Astrocyte (in vitro differentiated cells and primary cell): ENCODE data around the gene RASL12. TPM values are rescaled to one million over a fixed set of nuclear protein-coding genes. Genes with fewer than 3 reads are reported as not detected.
A peak's percentile ranks its signal among the peaks of the same experiment; 100 is the strongest.

Source experiments
- DNase-seq: peaks from one replicate; pipeline ENCODE4 v3.0.0-alpha.2; 2010; ENCODE audit warnings: low read depth
- FAIRE-seq: peaks from 2 replicates; lab custom pipeline; 2011; peaks lifted over from hg19 to GRCh38; lab: Jason Lieb, UNC
- H2AFZ ChIP-seq: 2 replicates; pipeline ENCODE4 v1.6.0; 2012; ENCODE audit warnings: low read depth, low read length, inconsistent platforms
- H3K27ac ChIP-seq: 2 replicates; pipeline ENCODE4 v1.5.1; 2011; ENCODE audit warnings: low read depth, low read length, inconsistent platforms
- H3K27me3 ChIP-seq: 2 replicates; pipeline ENCODE4 v1.6.0; 2011; ENCODE audit warnings: low read length, inconsistent platforms; ENCODE audit not compliant: insufficient read depth
- H3K36me3 ChIP-seq: 2 replicates; pipeline ENCODE4 v1.5.1; 2011; ENCODE audit warnings: low read length, inconsistent platforms; ENCODE audit not compliant: insufficient read depth
- H3K4me1 ChIP-seq: 2 replicates; pipeline ENCODE4 v1.5.1; 2011; ENCODE audit warnings: low read length, inconsistent platforms; ENCODE audit not compliant: insufficient read depth
- H3K4me2 ChIP-seq: 2 replicates; pipeline ENCODE4 v1.6.0; 2012; ENCODE audit warnings: low read length, inconsistent platforms
- H3K4me3 ChIP-seq: 2 replicates; pipeline ENCODE4 v1.5.1; 2011; ENCODE audit warnings: low read depth, mild to moderate bottlenecking, low read length, inconsistent platforms; ENCODE audit not compliant: insufficient read depth
- H3K79me2 ChIP-seq: 2 replicates; pipeline ENCODE4 v1.6.0; 2012; ENCODE audit warnings: mild to moderate bottlenecking, low read length, inconsistent platforms; ENCODE audit not compliant: insufficient read depth
- H3K9ac ChIP-seq: 2 replicates; pipeline ENCODE4 v1.6.0; 2012; ENCODE audit warnings: mild to moderate bottlenecking, low read length, inconsistent platforms
- H3K9me3 ChIP-seq: 2 replicates; pipeline ENCODE4 v1.5.1; 2012; ENCODE audit warnings: low read depth, mild to moderate bottlenecking, low read length, inconsistent platforms; ENCODE audit not compliant: insufficient read depth
- H4K20me1 ChIP-seq: 2 replicates; pipeline ENCODE4 v1.6.0; 2012; ENCODE audit warnings: low read length, inconsistent platforms; ENCODE audit not compliant: insufficient read depth
- H3K27ac Mint-ChIP-seq: one replicate; pipeline ENCODE4 v1.8.0; 2021; ENCODE audit warnings: mild to moderate bottlenecking, mixed read lengths; ENCODE audit not compliant: unreplicated experiment
- H3K27me3 Mint-ChIP-seq: one replicate; pipeline ENCODE4 v1.8.0; 2021; ENCODE audit warnings: low read depth, mixed read lengths; ENCODE audit not compliant: unreplicated experiment
- H3K36me3 Mint-ChIP-seq: one replicate; pipeline ENCODE4 v1.8.0; 2021; ENCODE audit warnings: low read depth, mixed read lengths; ENCODE audit not compliant: unreplicated experiment
- H3K4me1 Mint-ChIP-seq: one replicate; pipeline ENCODE4 v1.8.0; 2021; ENCODE audit warnings: low read depth, mixed read lengths; ENCODE audit not compliant: unreplicated experiment
- H3K4me3 Mint-ChIP-seq: one replicate; pipeline ENCODE4 v1.8.0; 2021; ENCODE audit warnings: mild to moderate bottlenecking, moderate library complexity, mixed read lengths; ENCODE audit not compliant: unreplicated experiment
- H3K9me3 Mint-ChIP-seq: one replicate; pipeline ENCODE4 v1.8.0; 2021; ENCODE audit warnings: mild to moderate bottlenecking, mixed read lengths; ENCODE audit not compliant: unreplicated experiment
- EZH2 ChIP-seq: IDR thresholded peaks from 2 replicates; pipeline ENCODE4 v1.6.1; 2012; ENCODE audit warnings: mild to moderate bottlenecking, low read length, inconsistent platforms; ENCODE audit not compliant: insufficient read depth
- total RNA-seq: library from RNA; stranded (reverse); gene quantifications from 2 replicates; pipeline ENCODE4 v1.2.1, GENCODE V29; 2021
- TF ChIP-seq, protein P1 (sequence below): IDR thresholded peaks from 2 replicates; pipeline ENCODE4 v1.5.1; 2011; ENCODE audit warnings: low read depth, mild to moderate bottlenecking, inconsistent platforms, low read length, moderate library complexity; ENCODE audit not compliant: insufficient read depth

RASL12 gene
- total RNA-seq, 1 donor from 2014 or later: 0.32 TPM

DNA sequence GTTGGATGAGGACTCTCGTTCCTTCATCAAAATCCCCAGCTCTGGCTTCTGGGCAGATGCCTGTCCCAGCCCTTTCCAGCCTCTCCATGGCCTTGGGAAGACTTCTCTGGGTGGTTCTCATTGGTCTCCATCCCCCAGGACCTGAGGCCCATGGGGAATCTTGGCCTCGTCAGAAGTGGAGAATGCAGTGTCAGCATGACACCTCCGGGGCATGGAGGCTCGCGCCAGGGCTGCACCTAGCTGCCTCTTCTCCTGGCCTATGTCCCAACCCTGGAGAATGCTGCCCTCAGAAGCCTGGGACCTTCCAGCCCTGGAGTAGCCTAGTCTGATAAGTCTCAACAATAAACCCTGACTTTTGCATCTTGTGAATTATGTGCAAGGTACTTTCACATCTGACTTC lies 11.8 kb upstream of the RASL12 start:
- H3K27ac ChIP-seq: no peak overlapping the region
- TF ChIP-seq, protein P1, sequence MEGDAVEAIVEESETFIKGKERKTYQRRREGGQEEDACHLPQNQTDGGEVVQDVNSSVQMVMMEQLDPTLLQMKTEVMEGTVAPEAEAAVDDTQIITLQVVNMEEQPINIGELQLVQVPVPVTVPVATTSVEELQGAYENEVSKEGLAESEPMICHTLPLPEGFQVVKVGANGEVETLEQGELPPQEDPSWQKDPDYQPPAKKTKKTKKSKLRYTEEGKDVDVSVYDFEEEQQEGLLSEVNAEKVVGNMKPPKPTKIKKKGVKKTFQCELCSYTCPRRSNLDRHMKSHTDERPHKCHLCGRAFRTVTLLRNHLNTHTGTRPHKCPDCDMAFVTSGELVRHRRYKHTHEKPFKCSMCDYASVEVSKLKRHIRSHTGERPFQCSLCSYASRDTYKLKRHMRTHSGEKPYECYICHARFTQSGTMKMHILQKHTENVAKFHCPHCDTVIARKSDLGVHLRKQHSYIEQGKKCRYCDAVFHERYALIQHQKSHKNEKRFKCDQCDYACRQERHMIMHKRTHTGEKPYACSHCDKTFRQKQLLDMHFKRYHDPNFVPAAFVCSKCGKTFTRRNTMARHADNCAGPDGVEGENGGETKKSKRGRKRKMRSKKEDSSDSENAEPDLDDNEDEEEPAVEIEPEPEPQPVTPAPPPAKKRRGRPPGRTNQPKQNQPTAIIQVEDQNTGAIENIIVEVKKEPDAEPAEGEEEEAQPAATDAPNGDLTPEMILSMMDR: no peak
- TF ChIP-seq EZH2: no peak
- H3K36me3 ChIP-seq: no peaks in the 10 kb centered on the region
- Mint-ChIP-seq H3K27me3 (peaks cover 59% of the 10 kb centered on the region), H3K9me3 (peaks cover 9% of the 10 kb centered on the region), H3K4me3 (no peak overlapping the region), H3K27ac (no peak overlapping the region), H3K4me1 (peaks cover 7% of the 10 kb centered on the region), H3K36me3 (peaks cover 2% of the 10 kb centered on the region)
- DNase-seq (no peak), FAIRE-seq (no peak)
- no peaks in the 10 kb centered on the region for H3K79me2 ChIP-seq
- no peak overlapping the region for H3K4me2 ChIP-seq
- H3K27me3 ChIP-seq: peaks cover 49% of the 10 kb centered on the region
- H2AFZ ChIP-seq: no peak overlapping the region
- no peak overlapping the region for H3K4me3 ChIP-seq
- no peaks in the 10 kb centered on the region for H3K9me3 ChIP-seq
- no peaks in the 10 kb centered on the region for H4K20me1 ChIP-seq
- H3K4me1 ChIP-seq: peaks cover 9% of the 10 kb centered on the region
- no peak overlapping the region for H3K9ac ChIP-seq

DNA sequence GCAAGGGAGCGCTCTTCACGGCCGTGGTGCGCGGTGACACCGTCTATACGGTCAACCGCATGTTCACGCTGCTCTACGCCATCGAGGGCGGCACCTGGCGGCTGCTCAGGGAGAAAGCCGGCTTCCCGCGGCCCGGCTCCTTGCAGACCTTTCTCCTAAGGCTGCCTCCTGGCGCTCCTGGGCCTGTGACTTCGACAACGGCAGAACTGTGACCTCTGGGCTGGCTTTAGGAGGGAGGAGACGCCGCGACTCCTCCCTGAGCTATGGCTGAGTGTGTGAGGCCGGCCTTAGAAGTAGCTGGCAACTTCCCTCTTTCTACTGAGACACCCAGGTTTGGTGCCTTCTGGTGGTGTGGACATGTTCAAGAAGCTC lies 10.2 kb upstream of the RASL12 start:
- H2AFZ ChIP-seq: peak overlapping the region; percentile 63
- no peak overlapping the region for H3K27ac Mint-ChIP-seq
- no peaks in the 10 kb centered on the region for H3K9me3 ChIP-seq
- TF ChIP-seq, protein P1: peak; percentile 23
- no peak for TF ChIP-seq EZH2
- H3K4me1 ChIP-seq: peaks cover 9% of the 10 kb centered on the region
- no peaks in the 10 kb centered on the region for H4K20me1 ChIP-seq
- H3K4me3 Mint-ChIP-seq: no peak overlapping the region
- DNase-seq (no peak), FAIRE-seq (no peak)
- no peak overlapping the region for H3K9ac ChIP-seq
- H3K4me1 Mint-ChIP-seq: peaks cover 7% of the 10 kb centered on the region
- peaks cover 10% of the 10 kb centered on the region for H3K9me3 Mint-ChIP-seq
- H3K36me3 Mint-ChIP-seq: peaks cover 2% of the 10 kb centered on the region
- no peak overlapping the region for H3K4me3 ChIP-seq
- peak overlapping the region; percentile 33 for H3K4me2 ChIP-seq
- H3K27ac ChIP-seq: no peak overlapping the region
- no peaks in the 10 kb centered on the region for H3K36me3 ChIP-seq
- no peaks in the 10 kb centered on the region for H3K79me2 ChIP-seq
- peaks cover 36% of the 10 kb centered on the region for H3K27me3 ChIP-seq
- peaks cover 49% of the 10 kb centered on the region for H3K27me3 Mint-ChIP-seq

- Histone ChIP-seq H3K4me2 (peak overlapping the region; percentile 33), H3K9ac (no peak overlapping the region), H3K9me3 (no peaks in the 10 kb centered on the region), H3K4me3 (no peak overlapping the region), H3K79me2 (no peaks in the 10 kb centered on the region), H3K36me3 (no peaks in the 10 kb centered on the region), H3K27me3 (peaks cover 36% of the 10 kb centered on the region), H3K4me1 (peaks cover 6% of the 10 kb centered on the region), H4K20me1 (no peaks in the 10 kb centered on the region), H3K27ac (no peak overlapping the region), H2AFZ (peak overlapping the region; percentile 63)
- Mint-ChIP-seq H3K9me3 (peaks cover 10% of the 10 kb centered on the region), H3K36me3 (peaks cover 2% of the 10 kb centered on the region), H3K27ac (no peak overlapping the region), H3K4me1 (peaks cover 2% of the 10 kb centered on the region), H3K27me3 (peaks cover 44% of the 10 kb centered on the region), H3K4me3 (no peak overlapping the region)
- TF ChIP-seq, protein P1: no peak
- peak; percentile 38 for TF ChIP-seq EZH2
- FAIRE-seq (no peak), DNase-seq (no peak)
These were observed 9.6 kb upstream of the RASL12 start for GRCh38 chr15:65077291-65077980.
